Glutamatergic neuron (in vitro differentiated cells): ENCODE results near the gene MVB12B. TPM values are rescaled to one million over a fixed set of nuclear protein-coding genes. Genes with fewer than 3 reads are reported as not detected.

Experiments
- DNase-seq: peaks from one replicate; pipeline ENCODE4 v3.0.0; 2022
- H3K27ac Mint-ChIP-seq: one replicate; pipeline ENCODE4 v1.8.0; 2020; ENCODE audit warnings: mild to moderate bottlenecking, mixed read lengths, inconsistent platforms; ENCODE audit not compliant: unreplicated experiment
- H3K27me3 Mint-ChIP-seq: one replicate; pipeline ENCODE4 v1.8.0; 2020; ENCODE audit warnings: mild to moderate bottlenecking, moderate library complexity, mixed read lengths, inconsistent platforms; ENCODE audit not compliant: unreplicated experiment
- H3K36me3 Mint-ChIP-seq: one replicate; pipeline ENCODE4 v1.8.0; 2020; ENCODE audit warnings: mild to moderate bottlenecking, mixed read lengths, inconsistent platforms; ENCODE audit not compliant: unreplicated experiment
- H3K4me1 Mint-ChIP-seq: one replicate; pipeline ENCODE4 v1.8.0; 2020; ENCODE audit warnings: mild to moderate bottlenecking, low read depth, mixed read lengths, inconsistent platforms; ENCODE audit not compliant: unreplicated experiment
- H3K4me3 Mint-ChIP-seq: one replicate; pipeline ENCODE4 v1.8.0; 2020; ENCODE audit warnings: mild to moderate bottlenecking, mixed read lengths, inconsistent platforms; ENCODE audit not compliant: unreplicated experiment
- H3K9me3 Mint-ChIP-seq: one replicate; pipeline ENCODE4 v1.8.0; 2020; ENCODE audit warnings: mild to moderate bottlenecking, moderate library complexity, mixed read lengths, inconsistent platforms; ENCODE audit not compliant: unreplicated experiment
- total RNA-seq: library from RNA; stranded (reverse); fragmentation: NEBNext Ultra II Directional; extraction: Animal tissue kit (Norgen Biotek cat#: 25700); gene quantifications from one replicate; pipeline ENCODE4 v1.2.1, GENCODE V29; 2021; ENCODE audit not compliant: unreplicated experiment
- TF ChIP-seq, protein P1 (sequence below): fragments of 200-600 bp; sonication (generic); IDR thresholded peaks from one replicate; pipeline ENCODE4 v1.5.0; 2021; ENCODE audit not compliant: partially characterized antibody, unreplicated experiment

Gene MVB12B
- total RNA-seq, 1 donor from 2014 or later, result 41.1 TPM

DNA sequence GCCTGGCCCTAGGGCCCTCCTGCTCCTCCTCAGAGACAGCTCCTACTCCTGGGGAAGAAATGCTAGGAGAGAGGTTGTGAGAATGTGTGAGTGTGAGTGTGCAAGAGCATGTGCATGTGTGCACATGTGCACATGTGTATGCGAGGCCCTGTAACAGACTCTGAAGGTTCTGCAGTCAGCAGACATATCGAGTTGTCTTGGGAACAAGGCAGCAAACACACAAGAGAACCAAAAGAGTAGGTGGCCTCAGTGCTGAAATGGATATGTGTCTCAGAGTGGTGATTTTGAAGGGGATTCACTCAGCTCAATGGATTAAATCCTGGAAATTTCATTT is 50.5 kb downstream of the MVB12B start:
- Mint-ChIP-seq H3K4me3 (no peak overlapping the region), H3K9me3 (peaks cover 6% of the 10 kb centered on the region)

DNA sequence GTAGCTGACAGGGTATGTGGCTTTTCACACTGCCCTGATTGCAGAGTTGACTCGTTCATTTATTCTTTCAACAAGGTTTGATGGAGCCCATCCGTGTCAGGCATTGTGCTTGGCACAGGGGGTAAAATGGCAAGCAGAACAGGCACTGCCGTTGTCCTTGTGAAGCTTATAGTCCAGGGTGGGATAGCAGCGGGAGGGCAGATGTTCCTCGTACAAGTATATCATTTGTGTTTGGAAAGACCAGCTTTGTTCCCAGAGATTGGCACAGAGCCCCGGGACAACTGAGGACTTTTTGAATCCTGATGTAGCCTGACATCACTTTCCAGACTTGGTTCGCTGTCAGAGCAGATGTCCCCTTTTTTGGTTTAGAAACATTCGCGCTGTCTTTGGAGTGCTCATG is 50.9 kb downstream of the MVB12B start:
- peaks cover 6% of the 10 kb centered on the region for H3K9me3 Mint-ChIP-seq
- no peak overlapping the region for H3K4me3 Mint-ChIP-seq
- TF ChIP-seq, protein P1, sequence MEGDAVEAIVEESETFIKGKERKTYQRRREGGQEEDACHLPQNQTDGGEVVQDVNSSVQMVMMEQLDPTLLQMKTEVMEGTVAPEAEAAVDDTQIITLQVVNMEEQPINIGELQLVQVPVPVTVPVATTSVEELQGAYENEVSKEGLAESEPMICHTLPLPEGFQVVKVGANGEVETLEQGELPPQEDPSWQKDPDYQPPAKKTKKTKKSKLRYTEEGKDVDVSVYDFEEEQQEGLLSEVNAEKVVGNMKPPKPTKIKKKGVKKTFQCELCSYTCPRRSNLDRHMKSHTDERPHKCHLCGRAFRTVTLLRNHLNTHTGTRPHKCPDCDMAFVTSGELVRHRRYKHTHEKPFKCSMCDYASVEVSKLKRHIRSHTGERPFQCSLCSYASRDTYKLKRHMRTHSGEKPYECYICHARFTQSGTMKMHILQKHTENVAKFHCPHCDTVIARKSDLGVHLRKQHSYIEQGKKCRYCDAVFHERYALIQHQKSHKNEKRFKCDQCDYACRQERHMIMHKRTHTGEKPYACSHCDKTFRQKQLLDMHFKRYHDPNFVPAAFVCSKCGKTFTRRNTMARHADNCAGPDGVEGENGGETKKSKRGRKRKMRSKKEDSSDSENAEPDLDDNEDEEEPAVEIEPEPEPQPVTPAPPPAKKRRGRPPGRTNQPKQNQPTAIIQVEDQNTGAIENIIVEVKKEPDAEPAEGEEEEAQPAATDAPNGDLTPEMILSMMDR, result no peak
- peaks cover 3% of the 10 kb centered on the region for H3K27me3 Mint-ChIP-seq
- H3K4me1 Mint-ChIP-seq, result peaks cover 41% of the 10 kb centered on the region
- no peak for DNase-seq
- H3K36me3 Mint-ChIP-seq, result no peaks in the 10 kb centered on the region
- H3K27ac Mint-ChIP-seq, result no peak overlapping the region

More for the DNA sequence above, 50.5 kb downstream of the MVB12B start:
- Mint-ChIP-seq H3K27ac (no peak overlapping the region), H3K36me3 (no peaks in the 10 kb centered on the region), H3K27me3 (peaks cover 3% of the 10 kb centered on the region), H3K4me1 (peaks cover 41% of the 10 kb centered on the region)
- TF ChIP-seq, protein P1, result no peak
- DNase-seq, result no peak

GRCh38 chr9:126378761-126379160 is 52.1 kb downstream of the MVB12B start:
- no peak for DNase-seq
- H3K27ac Mint-ChIP-seq, result no peak overlapping the region
- H3K36me3 Mint-ChIP-seq, result no peaks in the 10 kb centered on the region
- peaks cover 4% of the 10 kb centered on the region for H3K9me3 Mint-ChIP-seq
- peaks cover 38% of the 10 kb centered on the region for H3K4me1 Mint-ChIP-seq
- peaks cover 3% of the 10 kb centered on the region for H3K27me3 Mint-ChIP-seq
- H3K4me3 Mint-ChIP-seq, result no peak overlapping the region
- TF ChIP-seq, protein P1, result no peak

DNA sequence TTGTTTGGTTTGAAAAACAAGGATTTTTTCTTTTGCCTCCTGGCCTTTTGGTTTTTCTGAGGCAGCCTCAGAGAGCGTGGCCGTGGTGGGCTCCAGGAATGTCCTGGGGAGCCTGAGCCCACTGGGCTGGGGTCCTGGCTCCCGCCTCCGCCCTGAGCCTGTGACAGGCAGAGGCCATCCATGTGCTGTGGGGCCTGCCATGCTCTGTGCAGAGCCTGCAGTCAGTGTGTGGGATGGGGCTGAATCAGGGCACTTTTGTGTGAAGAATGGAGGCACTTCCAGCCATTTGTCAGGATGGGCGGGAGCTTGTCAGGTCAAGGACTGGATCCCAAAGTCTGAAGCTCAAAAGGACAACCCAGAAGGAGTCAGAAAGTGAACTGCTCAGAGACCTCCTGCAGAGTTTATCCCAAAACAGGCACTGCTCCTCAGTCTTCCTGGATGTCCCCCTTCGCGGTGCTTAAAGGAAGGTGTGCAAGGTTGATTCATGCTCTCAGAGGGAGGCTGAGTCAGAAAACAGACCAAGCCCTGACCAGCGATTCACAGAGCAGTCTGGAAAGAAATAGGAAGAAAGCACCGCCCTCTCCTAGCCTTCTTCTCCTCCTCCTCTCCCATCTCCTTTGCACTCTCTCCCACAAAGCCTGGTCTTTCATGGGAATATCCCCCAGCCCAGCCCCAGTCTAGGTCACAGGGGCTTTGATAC is 53.2 kb downstream of the MVB12B start:
- Mint-ChIP-seq H3K4me1 (peaks cover 28% of the 10 kb centered on the region), H3K9me3 (peaks cover 4% of the 10 kb centered on the region), H3K27ac (no peak overlapping the region), H3K4me3 (no peak overlapping the region), H3K27me3 (peaks cover 3% of the 10 kb centered on the region), H3K36me3 (no peaks in the 10 kb centered on the region)
- no peak for DNase-seq
- TF ChIP-seq, protein P1, result no peak

GRCh38 chr9:126380447-126380846 is 53.8 kb downstream of the MVB12B start:
- no peak overlapping the region for H3K4me3 Mint-ChIP-seq

More at GRCh38 chr9:126380447-126380846, 53.8 kb downstream of the MVB12B start:
- TF ChIP-seq, protein P1, result no peak
- Mint-ChIP-seq H3K36me3 (no peaks in the 10 kb centered on the region), H3K9me3 (peaks cover 4% of the 10 kb centered on the region), H3K27me3 (peaks cover 3% of the 10 kb centered on the region), H3K27ac (no peak overlapping the region), H3K4me1 (peaks cover 23% of the 10 kb centered on the region)
- DNase-seq, result no peak
